ENCODE measurements around the gene TRPT1. TPM values are rescaled to one million over a fixed set of nuclear protein-coding genes. Genes with fewer than 3 reads are reported as not detected.
A peak's percentile ranks its signal among the peaks of the same experiment; 100 is the strongest.

The TRPT1 gene
- total RNA-seq, 1 experiment from 2014 or later: 58.8 TPM

DNA sequence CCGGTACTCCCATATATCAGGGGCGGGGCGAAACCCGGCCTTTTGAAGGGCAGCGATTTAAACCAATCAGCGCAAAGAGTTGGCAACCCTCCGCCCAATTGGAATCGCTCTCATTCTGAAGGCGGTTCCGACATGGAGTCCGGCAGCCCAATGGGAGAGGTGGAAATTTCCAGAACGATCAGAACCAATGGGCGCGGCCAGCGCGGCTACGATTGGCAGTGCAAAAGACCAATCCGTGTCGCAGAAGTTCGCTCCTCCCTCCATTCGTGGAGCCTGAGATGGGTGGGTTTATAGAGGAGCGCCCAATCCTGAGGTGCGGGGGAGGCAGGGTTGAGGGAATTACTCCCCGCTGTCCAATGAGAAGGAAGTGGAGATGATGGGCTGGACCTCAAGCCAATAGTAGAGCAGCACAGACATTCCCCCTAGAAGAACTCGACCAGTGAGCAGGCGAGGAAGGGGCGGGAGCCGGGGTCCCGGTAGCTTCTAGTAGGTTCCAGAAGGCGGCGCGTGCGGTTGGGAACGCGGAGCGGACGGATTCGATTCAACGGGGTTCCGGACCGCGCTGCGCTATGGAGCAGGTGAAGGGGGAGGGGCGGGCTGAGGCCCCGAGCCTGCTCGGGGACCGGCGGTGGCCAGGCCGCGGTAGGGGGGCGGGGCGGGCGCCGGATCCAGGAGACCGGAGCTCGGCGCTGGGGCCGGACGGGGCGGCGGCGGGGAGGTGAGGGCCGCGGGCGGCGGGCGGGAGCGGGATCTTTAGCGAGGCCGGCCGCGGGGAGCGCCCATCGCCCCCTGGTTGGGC is 40.1 kb downstream of the TRPT1 start, which contains the start of gene STIP1 (continued):
- TF ChIP-seq ARID4B (CRISPR knock-in tag; IDR thresholded peaks at IDR 0.05; ENCODE audit: borderline replicate concordance) (peak; percentile 43; the same call in 1 of the 2 replicates), ZNF263 (CRISPR knock-in tag; IDR thresholded peaks at IDR 0.05; ENCODE audit: low read depth) (no peak), SP1 (CRISPR knock-in tag; conservative IDR thresholded peaks at IDR 0.05) (peak; percentile 74; the same call in 1 of the 2 replicates), TEAD1 (CRISPR knock-in tag; IDR thresholded peaks at IDR 0.05) (peak; percentile 90), NFE2L1 (CRISPR knock-in tag; IDR thresholded peaks at IDR 0.05) (0 out of 2 replicates have a peak, but pooled peaks have one; percentile 23), JAZF1 (CRISPR knock-in tag; IDR thresholded peaks at IDR 0.05) (no peak), ZBTB21 (CRISPR knock-in tag; IDR thresholded peaks at IDR 0.05; ENCODE audit: borderline replicate concordance) (no peak), TEAD4 (CRISPR knock-in tag; IDR thresholded peaks at IDR 0.05) (no peak), FOXP4 (CRISPR knock-in tag; IDR thresholded peaks at IDR 0.05) (peak; percentile 88; the same call in 1 of the 2 replicates), NR2C2 (CRISPR knock-in tag; IDR thresholded peaks at IDR 0.05) (no peak), STAT6 (CRISPR knock-in tag; conservative IDR thresholded peaks at IDR 0.05; ENCODE audit: low read depth) (no peak), TCF7 (CRISPR knock-in tag; IDR thresholded peaks at IDR 0.05; ENCODE audit: low read depth) (no peak), ELF4 (CRISPR knock-in tag; IDR thresholded peaks at IDR 0.05; ENCODE audit: low read depth) (no peak), ZNF423 (CRISPR knock-in tag; IDR thresholded peaks at IDR 0.05) (no peak), ZNF219 (CRISPR knock-in tag; IDR thresholded peaks at IDR 0.05; ENCODE audit: borderline replicate concordance) (no peak), FOXK1 (CRISPR knock-in tag; IDR thresholded peaks at IDR 0.05) (peak; percentile 73; the same call in 1 of the 2 replicates), ZNF232 (CRISPR knock-in tag; IDR thresholded peaks at IDR 0.05) (no peak), ZNF396 (CRISPR knock-in tag; IDR thresholded peaks at IDR 0.05; ENCODE audit: borderline replicate concordance) (no peak), GRHL2 (CRISPR knock-in tag; IDR thresholded peaks at IDR 0.05; ENCODE audit: insufficient replicate concordance, severe bottlenecking) (no peak), IRF2 (CRISPR knock-in tag; IDR thresholded peaks at IDR 0.05; ENCODE audit: borderline replicate concordance, low read depth) (no peak)
- TF ChIP-seq, protein P1, sequence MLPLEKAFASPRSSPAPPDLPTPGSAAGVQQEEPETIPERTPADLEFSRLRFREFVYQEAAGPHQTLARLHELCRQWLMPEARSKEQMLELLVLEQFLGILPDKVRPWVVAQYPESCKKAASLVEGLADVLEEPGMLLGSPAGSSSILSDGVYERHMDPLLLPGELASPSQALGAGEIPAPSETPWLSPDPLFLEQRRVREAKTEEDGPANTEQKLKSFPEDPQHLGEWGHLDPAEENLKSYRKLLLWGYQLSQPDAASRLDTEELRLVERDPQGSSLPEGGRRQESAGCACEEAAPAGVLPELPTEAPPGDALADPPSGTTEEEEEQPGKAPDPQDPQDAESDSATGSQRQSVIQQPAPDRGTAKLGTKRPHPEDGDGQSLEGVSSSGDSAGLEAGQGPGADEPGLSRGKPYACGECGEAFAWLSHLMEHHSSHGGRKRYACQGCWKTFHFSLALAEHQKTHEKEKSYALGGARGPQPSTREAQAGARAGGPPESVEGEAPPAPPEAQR (CRISPR knock-in tag; IDR thresholded peaks at IDR 0.05): no peak
- TF ChIP-seq, protein P2, sequence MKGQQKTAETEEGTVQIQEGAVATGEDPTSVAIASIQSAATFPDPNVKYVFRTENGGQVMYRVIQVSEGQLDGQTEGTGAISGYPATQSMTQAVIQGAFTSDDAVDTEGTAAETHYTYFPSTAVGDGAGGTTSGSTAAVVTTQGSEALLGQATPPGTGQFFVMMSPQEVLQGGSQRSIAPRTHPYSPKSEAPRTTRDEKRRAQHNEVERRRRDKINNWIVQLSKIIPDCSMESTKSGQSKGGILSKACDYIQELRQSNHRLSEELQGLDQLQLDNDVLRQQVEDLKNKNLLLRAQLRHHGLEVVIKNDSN (CRISPR knock-in tag; IDR thresholded peaks at IDR 0.05): peak; percentile 33; the same call in 1 of the 2 replicates
- TF ChIP-seq, protein P3, sequence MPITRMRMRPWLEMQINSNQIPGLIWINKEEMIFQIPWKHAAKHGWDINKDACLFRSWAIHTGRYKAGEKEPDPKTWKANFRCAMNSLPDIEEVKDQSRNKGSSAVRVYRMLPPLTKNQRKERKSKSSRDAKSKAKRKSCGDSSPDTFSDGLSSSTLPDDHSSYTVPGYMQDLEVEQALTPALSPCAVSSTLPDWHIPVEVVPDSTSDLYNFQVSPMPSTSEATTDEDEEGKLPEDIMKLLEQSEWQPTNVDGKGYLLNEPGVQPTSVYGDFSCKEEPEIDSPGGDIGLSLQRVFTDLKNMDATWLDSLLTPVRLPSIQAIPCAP (CRISPR knock-in tag; IDR thresholded peaks at IDR 0.05): 0 out of 2 replicates have a peak, but pooled peaks have one; percentile 24
- TF ChIP-seq, protein P4, sequence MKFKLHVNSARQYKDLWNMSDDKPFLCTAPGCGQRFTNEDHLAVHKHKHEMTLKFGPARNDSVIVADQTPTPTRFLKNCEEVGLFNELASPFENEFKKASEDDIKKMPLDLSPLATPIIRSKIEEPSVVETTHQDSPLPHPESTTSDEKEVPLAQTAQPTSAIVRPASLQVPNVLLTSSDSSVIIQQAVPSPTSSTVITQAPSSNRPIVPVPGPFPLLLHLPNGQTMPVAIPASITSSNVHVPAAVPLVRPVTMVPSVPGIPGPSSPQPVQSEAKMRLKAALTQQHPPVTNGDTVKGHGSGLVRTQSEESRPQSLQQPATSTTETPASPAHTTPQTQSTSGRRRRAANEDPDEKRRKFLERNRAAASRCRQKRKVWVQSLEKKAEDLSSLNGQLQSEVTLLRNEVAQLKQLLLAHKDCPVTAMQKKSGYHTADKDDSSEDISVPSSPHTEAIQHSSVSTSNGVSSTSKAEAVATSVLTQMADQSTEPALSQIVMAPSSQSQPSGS (CRISPR knock-in tag; IDR thresholded peaks at IDR 0.05; ENCODE audit: borderline replicate concordance, low read depth): no peak
